Stimulated activated CD4-positive, alpha-beta T cell treated with anti-CD3 and anti-CD28 coated beads, Interleukin-1b, Interleukin-23, amount 100 ng/mL, for 1 hour (primary cell): Measurements from ENCODE around the gene GJC1.

Experiments used
- DNase-seq, 2 donors: peaks; one replicate each; pipeline ENCODE4 v3.0.0-alpha.2; 2020; ENCODE audit warnings: low read depth in 2 of 2

The GJC1 gene

GRCh38 chr17:44829523-44830358 lies at the start of gene GJC1:
TSS of gene GJC1 (minus strand) at chr17:44830287. CDS start at chr17:44805817, 24,470 bp downstream.
- DNase-seq: no peak

DNA sequence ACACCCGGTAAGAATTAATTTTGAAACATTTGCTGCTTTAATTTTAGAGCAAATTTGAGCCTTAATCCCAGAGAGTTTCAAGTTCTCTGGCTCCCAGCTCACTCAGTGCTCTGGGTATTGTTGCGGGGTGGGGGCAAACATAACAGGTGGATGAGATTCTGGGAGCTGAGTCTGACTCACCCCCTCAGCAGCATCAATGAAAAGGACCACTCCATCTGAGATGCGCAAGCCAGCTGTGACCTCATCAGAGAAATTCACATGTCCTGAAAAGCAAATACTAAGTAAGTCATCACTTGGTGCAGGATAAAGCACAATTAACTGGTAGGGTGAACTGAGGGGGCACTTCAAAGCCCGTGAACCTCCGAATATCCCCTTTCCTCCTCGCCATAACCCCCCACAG lies 49.3 kb upstream of the GJC1 start:
- no peak for DNase-seq

DNA sequence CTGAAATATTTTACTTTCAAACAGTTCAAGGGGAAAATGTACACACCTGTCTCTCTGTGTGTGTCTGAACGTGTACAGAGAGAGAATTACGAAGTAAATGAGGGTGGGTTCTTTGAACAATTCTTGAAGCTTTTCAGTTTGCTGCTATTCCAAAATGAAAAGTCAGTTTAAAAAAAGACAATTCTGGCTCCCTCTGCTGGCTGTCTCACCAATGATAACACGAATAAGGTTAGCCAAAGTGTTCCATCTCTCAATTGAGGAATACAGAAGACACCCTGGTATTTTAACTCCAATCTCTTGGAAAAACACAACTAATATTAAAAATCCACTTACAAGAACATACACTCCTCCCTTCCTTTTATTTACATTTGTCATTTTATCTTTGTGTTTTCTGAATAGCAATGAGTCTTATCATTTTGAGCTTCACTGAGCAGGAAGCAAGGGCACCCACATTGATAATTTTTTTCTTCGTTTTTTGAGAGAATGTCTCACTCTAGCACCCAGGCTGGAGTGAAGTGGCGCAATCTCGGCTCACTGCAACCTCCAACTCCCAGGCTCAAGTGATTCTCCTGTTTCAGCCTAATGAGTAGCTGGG lies 48.6 kb upstream of the GJC1 start:
- no peak for DNase-seq

DNA sequence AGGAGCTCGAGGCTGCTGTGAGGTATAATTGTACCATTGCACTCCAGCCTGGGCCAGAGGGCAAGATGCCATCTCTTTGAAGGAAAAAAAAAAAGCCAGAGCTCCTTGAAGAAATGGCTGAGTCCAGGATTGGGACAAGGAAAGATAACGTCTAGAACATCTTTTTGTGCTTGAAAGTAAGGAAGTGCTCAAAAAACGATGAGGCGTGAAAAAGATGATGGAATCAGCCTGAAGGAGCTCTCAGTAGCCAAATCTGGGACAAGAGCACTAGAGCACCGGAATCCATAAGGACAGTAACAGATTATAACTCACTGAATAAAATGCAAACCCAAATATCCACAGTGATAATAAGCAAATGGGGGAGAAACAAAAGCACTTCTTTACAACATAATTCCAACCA lies 47.0 kb upstream of the GJC1 start:
- DNase-seq: no peak

DNA sequence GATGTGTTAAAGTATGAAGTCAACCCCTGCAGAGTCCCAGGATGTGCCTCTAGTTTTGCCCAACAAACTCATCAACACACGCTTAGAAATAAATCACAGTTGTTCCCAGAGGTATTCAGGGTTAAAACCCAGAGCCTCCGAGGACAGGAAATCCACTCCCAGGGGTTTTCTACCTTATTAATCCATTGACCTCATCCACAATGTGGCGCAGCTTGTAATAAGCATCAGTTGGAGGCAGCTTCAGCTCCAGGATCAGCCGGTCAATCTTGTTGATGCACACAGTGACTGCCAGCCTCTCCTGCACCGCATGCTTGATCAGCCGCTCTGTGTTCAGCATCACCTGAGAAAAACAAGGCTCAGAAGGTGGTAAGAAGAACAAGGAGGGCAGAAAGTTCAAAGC lies 45.7 kb upstream of the GJC1 start:
- DNase-seq: no peak

GRCh38 chr17:44872131-44872768 lies 42.2 kb upstream of the GJC1 start:
- DNase-seq: no peak

GRCh38 chr17:44871556-44871955 lies 41.5 kb upstream of the GJC1 start:
- DNase-seq: no peak

- no peak for DNase-seq
Observed at GRCh38 chr17:44867841-44868240, 37.8 kb upstream of the GJC1 start.

GRCh38 chr17:44865931-44866330 lies 35.8 kb upstream of the GJC1 start:
- no peak for DNase-seq

DNA sequence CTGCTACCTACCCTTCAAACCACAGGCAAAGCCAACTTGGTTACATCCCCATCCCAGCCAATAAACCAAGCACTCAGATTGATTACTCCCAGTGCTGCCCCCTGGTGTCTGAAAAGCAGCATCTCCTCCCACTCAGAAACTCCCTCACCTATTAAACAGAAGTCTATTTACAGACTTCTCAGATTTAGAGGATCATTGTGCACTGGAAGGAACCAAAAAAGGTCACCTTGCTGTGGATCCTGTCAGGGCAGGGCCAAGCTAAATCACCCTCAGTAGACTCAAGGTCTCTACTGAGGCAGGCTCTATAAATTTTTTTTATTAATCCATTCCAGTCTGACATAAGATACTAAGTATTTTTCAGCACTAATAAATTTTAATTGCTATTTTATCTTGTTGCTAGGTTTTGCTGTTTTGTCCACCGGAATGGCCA lies 35.2 kb upstream of the GJC1 start:
- peak; percentile 41 to 45 for DNase-seq

- DNase-seq: no peak
Observed at GRCh38 chr17:44864831-44865230, 34.7 kb upstream of the GJC1 start.

DNA sequence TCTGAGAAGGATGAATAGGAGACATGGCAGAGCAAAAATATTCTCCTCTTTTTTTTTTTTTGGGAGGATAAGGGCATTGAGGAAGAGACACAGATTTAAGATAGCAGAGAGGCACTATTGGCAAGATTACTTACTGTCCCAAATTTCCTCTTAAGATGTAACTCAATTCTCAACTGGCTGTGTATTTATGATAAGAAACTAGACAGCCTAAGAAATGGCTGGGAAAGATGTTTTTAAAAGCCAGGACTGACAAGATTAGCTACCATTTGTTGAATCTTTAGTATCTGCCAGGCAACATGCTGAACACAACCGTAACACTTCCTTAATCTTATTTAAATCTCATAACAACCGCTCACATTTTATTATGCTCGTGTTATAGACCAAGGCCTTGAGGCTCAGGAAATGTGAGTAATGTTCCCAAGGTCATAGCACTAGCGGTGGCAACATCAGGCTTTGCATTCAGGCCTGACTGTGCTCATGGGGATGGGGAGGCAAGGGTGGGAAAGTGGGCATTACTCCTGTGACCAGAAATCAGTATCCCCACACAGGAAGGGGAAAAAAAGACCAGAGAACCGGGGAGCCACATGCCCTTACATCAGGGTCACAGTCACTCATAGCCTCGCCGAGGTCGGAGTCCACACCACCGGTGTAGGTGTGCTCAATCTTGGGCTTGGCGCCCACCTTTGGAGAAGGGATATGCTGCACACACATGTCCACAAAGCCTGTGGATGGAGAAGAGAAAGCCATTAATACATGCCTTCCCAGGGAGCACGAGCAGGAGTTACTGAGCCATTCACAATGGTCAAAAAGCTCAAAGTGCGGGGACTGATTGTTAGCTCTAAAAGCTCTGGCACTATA lies 33.2 kb upstream of the GJC1 start:
- no peak for DNase-seq

DNA sequence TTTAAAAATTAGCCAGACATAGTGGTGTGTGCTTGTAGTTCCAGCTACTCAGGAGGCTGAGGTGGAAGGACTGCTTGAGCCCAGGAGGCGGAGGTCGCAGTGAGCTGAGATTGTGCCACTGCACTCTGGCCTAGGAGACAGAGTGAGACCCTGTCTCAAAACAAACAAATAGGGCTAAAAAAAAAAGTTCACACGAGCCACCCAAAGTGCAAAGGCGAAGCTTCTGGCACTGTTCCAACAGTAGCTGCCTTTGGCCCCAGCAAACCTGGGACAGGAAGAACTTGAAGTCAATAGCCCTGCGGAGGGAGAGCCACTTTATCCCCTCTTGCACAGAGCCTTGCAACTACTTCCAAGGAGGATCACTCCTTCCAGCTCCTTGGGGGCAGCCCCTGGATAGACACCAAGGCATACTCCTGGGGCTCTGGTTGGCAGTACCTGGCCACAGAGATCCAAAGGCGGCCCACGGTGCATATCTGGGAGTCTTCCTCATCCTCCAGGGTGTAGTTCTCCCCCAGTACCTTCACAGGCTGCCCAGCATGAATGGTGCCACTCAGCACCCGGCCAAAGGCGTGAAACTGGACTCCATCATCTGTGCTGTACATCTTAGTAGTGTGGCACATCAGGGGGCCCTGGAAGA lies 32.3 kb upstream of the GJC1 start:
- no peak for DNase-seq

GRCh38 chr17:44859701-44860100 lies 29.6 kb upstream of the GJC1 start:
- DNase-seq: no peak

DNA sequence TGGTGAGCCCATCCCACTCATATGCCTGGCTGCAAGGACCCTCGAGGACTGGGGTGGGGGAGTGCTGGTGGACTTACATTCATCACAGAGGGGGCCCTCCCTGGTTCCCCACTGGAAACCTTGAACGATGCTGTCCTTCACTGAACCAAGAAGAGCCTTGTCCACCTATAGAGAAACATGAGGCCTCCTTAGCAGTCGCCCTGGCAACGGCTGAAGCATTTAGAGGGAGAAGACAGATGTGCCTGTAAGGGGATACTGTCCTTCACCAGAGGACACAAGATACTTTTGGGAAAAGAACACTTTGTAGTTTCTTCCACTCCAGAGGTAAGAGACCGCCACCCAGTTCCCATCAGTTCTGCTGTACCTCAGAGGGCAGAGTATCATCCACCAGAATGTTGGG lies 24.1 kb upstream of the GJC1 start:
- DNase-seq: no peak

DNA sequence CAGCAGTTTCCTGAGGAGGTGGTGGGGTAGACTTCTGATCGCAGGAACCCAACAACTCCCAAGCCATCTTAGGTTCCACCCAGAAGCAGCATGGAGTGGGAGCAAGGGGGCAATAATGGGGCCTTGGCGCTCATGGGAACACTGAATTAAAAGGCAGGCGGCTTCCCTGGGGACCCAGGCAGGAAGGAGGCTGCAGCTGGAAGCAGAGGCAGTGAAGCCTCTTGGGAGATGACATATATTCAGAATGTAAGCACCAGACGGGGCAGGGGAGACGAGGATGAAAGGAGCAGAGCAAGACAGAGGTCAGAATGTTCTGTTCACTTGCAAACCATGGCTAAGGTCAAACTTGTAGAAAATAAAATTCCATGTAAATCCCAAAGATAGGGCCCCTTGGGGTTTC lies 20.5 kb upstream of the GJC1 start:
- DNase-seq: no peak

- DNase-seq: no peak
Observed at GRCh38 chr17:44850025-44850424, 19.9 kb upstream of the GJC1 start.

GRCh38 chr17:44848961-44849489 lies 18.9 kb upstream of the GJC1 start:
- no peak for DNase-seq

DNA sequence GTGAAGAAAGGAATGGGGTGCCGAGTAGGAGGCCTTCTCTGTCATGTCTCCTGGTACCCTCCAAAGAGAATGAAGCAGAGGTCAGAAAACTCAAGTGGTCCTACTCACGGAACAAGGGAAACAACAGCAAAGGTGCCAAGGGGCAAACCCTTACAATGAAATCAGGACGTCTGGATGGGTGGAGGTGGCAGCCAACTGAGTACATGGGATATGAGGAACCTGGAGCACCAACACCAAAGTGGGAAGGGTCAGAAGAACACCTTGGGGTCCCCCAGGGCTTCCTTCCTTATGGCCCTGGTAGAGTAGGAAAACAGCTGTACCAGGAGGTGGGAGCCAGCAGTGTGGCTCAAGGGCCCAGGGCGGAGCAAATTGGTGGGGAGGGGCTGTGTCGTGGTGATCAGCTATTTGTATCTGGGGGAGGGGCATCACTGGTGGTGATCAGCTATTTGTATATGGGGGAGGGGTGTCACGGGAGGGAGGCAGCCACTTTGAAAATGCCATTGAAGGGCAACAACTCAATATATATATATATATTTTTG lies 18.2 kb upstream of the GJC1 start:
- DNase-seq: no peak

DNA sequence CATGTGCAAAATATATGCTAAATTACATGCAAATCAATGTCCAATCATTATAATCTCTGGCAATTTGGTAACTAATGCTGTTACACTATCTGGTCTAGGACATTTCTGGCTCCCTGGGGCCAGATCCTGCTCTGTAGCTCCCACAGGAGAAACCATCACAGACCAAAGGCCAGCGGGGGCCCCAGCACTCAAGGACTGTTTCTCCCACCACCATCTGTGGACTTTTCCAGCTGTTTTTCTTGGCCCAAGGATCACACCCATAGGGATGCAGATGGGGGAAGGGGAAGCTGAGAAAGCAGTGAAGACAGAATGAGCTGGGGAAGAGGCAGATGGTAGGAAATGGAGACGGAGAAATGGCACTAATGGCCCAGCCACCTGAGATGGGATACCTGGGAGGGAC lies 17.5 kb upstream of the GJC1 start, which contains the start of gene HIGD1B:
Gene HIGD1B (plus strand): TSS at position 298 of the 400 bp plus-strand sequence. CDS start 270 bp downstream, outside the sequence.
- DNase-seq: no peak

- DNase-seq: no peak
Observed at GRCh38 chr17:44846206-44846605, 16.1 kb upstream of the GJC1 start.
